ENCODE measurements around the gene TH.

- TF ChIP-seq CTCF (IDR thresholded peaks at IDR 0.05; ENCODE audit: control extremely low read depth in 1 of 3, insufficient read depth in 1 of 3, low read depth in 1 of 3, low read length in 3 of 3) (peak in 2 of 3 experiments; percentile 28 to 33; a peak in 3 of 4 replicates), ZNF274 (IDR thresholded peaks at IDR 0.05; ENCODE audit: borderline replicate concordance, extremely low read depth, low read length) (no peak), KDM5A (IDR thresholded peaks at IDR 0.05; ENCODE audit: low read length) (no peak), RAD21 (IDR thresholded peaks at IDR 0.05 in 1 of 2, conservative IDR thresholded peaks at IDR 0.05 in 1 of 2; ENCODE audit: low read depth in 2 of 2, low read length in 2 of 2) (no peak; a peak in 1 of 4 replicates), SP1 (IDR thresholded peaks at IDR 0.05; ENCODE audit: low read depth, low read length) (no peak), EP300 (IDR thresholded peaks at IDR 0.05; ENCODE audit: borderline replicate concordance in 1 of 2, low read depth in 2 of 2, low read length in 2 of 2) (no peak), RNF2 (IDR thresholded peaks at IDR 0.05; ENCODE audit: borderline replicate concordance, low read depth, low read length, missing control alignments, poor library complexity, severe bottlenecking) (no peak), CREB1 (IDR thresholded peaks at IDR 0.05) (no peak)
- TF ChIP-seq, protein P1, sequence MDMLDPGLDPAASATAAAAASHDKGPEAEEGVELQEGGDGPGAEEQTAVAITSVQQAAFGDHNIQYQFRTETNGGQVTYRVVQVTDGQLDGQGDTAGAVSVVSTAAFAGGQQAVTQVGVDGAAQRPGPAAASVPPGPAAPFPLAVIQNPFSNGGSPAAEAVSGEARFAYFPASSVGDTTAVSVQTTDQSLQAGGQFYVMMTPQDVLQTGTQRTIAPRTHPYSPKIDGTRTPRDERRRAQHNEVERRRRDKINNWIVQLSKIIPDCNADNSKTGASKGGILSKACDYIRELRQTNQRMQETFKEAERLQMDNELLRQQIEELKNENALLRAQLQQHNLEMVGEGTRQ (IDR thresholded peaks at IDR 0.05; ENCODE audit: low read length), result no peak
These were observed 44.2 kb upstream of the TH start for GRCh38 chr11:2215561-2216399.
